H9 (cell line): Measurements from ENCODE around the gene UNC79. TPM values are rescaled to one million over a fixed set of nuclear protein-coding genes. Genes with fewer than 3 reads are reported as not detected.

Experiments
- DNase-seq: peaks from one replicate; pipeline ENCODE4 v3.0.0-alpha.2; 2017
- H2AFZ ChIP-seq: one replicate; pipeline ENCODE4 v1.6.1; 2013; ENCODE audit warnings: mild to moderate bottlenecking, low read length, control low read depth, moderate library complexity
- H2AK5ac ChIP-seq: 2 replicates; pipeline ENCODE4 v1.6.1; 2013; ENCODE audit warnings: low read length, control low read depth, mixed read lengths; ENCODE audit not compliant: insufficient read length
- H2BK120ac ChIP-seq: one replicate; pipeline ENCODE4 v1.6.1; 2013; ENCODE audit warnings: low read depth, mild to moderate bottlenecking, low read length, control low read depth, inconsistent platforms; ENCODE audit not compliant: poor library complexity, severe bottlenecking
- H2BK12ac ChIP-seq: 2 replicates; pipeline ENCODE4 v1.6.1; 2013; ENCODE audit warnings: low read length, control low read depth, mixed read lengths, low read depth; ENCODE audit not compliant: insufficient read length
- H2BK15ac ChIP-seq: 2 replicates; pipeline ENCODE4 v1.6.1; 2013; ENCODE audit warnings: low read depth, low read length, control low read depth
- H2BK20ac ChIP-seq: one replicate; pipeline ENCODE4 v1.6.1; 2013; ENCODE audit warnings: low read depth, mild to moderate bottlenecking, low read length, control low read depth, inconsistent platforms; ENCODE audit not compliant: poor library complexity, severe bottlenecking
- H2BK5ac ChIP-seq: 2 replicates; pipeline ENCODE4 v1.6.1; 2013; ENCODE audit warnings: low read length, control low read depth, mixed read lengths; ENCODE audit not compliant: insufficient read length
- H3K14ac ChIP-seq: 2 replicates; pipeline ENCODE4 v1.6.1; 2013; ENCODE audit warnings: low read length, control low read depth; ENCODE audit not compliant: insufficient read depth
- H3K18ac ChIP-seq: 2 replicates; pipeline ENCODE4 v1.6.1; 2013; ENCODE audit warnings: low read depth, mild to moderate bottlenecking, mixed read lengths, low read length, control low read depth; ENCODE audit not compliant: insufficient read length
- H3K23ac ChIP-seq: 2 replicates; pipeline ENCODE4 v1.6.1; 2013; ENCODE audit warnings: low read length, control low read depth, mixed read lengths, low read depth; ENCODE audit not compliant: insufficient read length
- H3K23me2 ChIP-seq: 2 replicates; pipeline ENCODE4 v1.6.1; 2013; ENCODE audit warnings: low read depth, mild to moderate bottlenecking, mixed read lengths, low read length, control low read depth; ENCODE audit not compliant: insufficient read length, poor library complexity, severe bottlenecking
- H3K27ac ChIP-seq: 2 replicates; pipeline ENCODE4 v1.5.1; 2013; ENCODE audit warnings: low read length, control low read depth, mixed read lengths, low read depth; ENCODE audit not compliant: insufficient read length
- H3K27me3 ChIP-seq: 2 replicates; pipeline ENCODE4 v1.6.1; 2013; ENCODE audit warnings: low read length, control low read depth, inconsistent platforms; ENCODE audit not compliant: insufficient read depth
- H3K4ac ChIP-seq: 2 replicates; pipeline ENCODE4 v1.6.1; 2013; ENCODE audit warnings: low read depth, mild to moderate bottlenecking, control low read depth, inconsistent platforms, low read length, moderate library complexity
- H3K4me1 ChIP-seq: 2 replicates; pipeline ENCODE4 v1.6.1; 2013; ENCODE audit warnings: low read length, control low read depth, inconsistent platforms; ENCODE audit not compliant: insufficient read depth
- H3K4me2 ChIP-seq: 2 replicates; pipeline ENCODE4 v1.6.1; 2013; ENCODE audit warnings: low read length, control low read depth, mixed read lengths; ENCODE audit not compliant: insufficient read length, insufficient read depth
- H3K56ac ChIP-seq: 2 replicates; pipeline ENCODE4 v1.6.1; 2013; ENCODE audit warnings: low read depth, mild to moderate bottlenecking, mixed read lengths, low read length, control low read depth; ENCODE audit not compliant: insufficient read length
- H3K79me1 ChIP-seq: 2 replicates; pipeline ENCODE4 v1.6.1; 2013; ENCODE audit warnings: low read depth, mild to moderate bottlenecking, moderate library complexity, low read length, control low read depth, inconsistent platforms; ENCODE audit not compliant: insufficient read depth, poor library complexity, severe bottlenecking
- H3K79me2 ChIP-seq: 2 replicates; pipeline ENCODE4 v1.6.1; 2013; ENCODE audit warnings: low read length, control low read depth, inconsistent platforms; ENCODE audit not compliant: insufficient read depth
- H3K9ac ChIP-seq: 2 replicates; pipeline ENCODE4 v1.6.1; 2013; ENCODE audit warnings: low read length, control low read depth, mixed read lengths; ENCODE audit not compliant: insufficient read length; ENCODE audit errors: extremely low read depth
- H3K9me3 ChIP-seq: one replicate; pipeline ENCODE4 v1.6.1; 2013; ENCODE audit warnings: low read depth, low read length, inconsistent platforms; ENCODE audit not compliant: control insufficient read depth
- H3T11ph ChIP-seq: one replicate; pipeline ENCODE4 v1.6.1; 2013; ENCODE audit warnings: mild to moderate bottlenecking, low read length, control low read depth, inconsistent platforms
- H4K20me1 ChIP-seq: one replicate; pipeline ENCODE4 v1.6.1; 2013; ENCODE audit not compliant: control insufficient read depth, insufficient read length, insufficient read depth
- H4K5ac ChIP-seq: 2 replicates; pipeline ENCODE4 v1.6.1; 2013; ENCODE audit warnings: low read depth, mild to moderate bottlenecking, mixed read lengths, low read length, control low read depth; ENCODE audit not compliant: insufficient read length
- H4K8ac ChIP-seq: replicated peaks from 2 replicates; pipeline ENCODE4 v1.6.1; 2013; ENCODE audit warnings: low read length, control low read depth, mixed read lengths, low read depth; ENCODE audit not compliant: insufficient read length
- H4K91ac ChIP-seq: 2 replicates; pipeline ENCODE4 v1.6.1; 2013; ENCODE audit warnings: low read depth, mild to moderate bottlenecking, moderate library complexity, mixed read lengths, low read length, control low read depth; ENCODE audit not compliant: insufficient read length
- H3K27ac Mint-ChIP-seq, 3 experiments: 2 replicates in 2 of 3; 3 replicates in 1 of 3; pipeline ENCODE4 v1.8.0; 2020 to 2021; ENCODE audit warnings: mixed read lengths in 3 of 3, mild to moderate bottlenecking in 1 of 3, moderate library complexity in 1 of 3
- H3K27me3 Mint-ChIP-seq: 2 replicates; pipeline ENCODE4 v1.8.0; 2021; ENCODE audit warnings: low read depth, mild to moderate bottlenecking, moderate library complexity, mixed read lengths
- H3K36me3 Mint-ChIP-seq, 3 experiments: 2 replicates in 2 of 3; 3 replicates in 1 of 3; pipeline ENCODE4 v1.8.0; 2020 to 2021; ENCODE audit warnings: low read depth in 3 of 3, mixed read lengths in 3 of 3; ENCODE audit not compliant: insufficient read depth in 1 of 3
- H3K4me1 Mint-ChIP-seq, 2 experiments: 2 replicates each; pipeline ENCODE4 v1.8.0; 2020; ENCODE audit warnings: mixed read lengths in 2 of 2
- H3K4me3 Mint-ChIP-seq, 2 experiments: 2 replicates in 1 of 2; 3 replicates in 1 of 2; pipeline ENCODE4 v1.8.0; 2020 to 2021; ENCODE audit warnings: mild to moderate bottlenecking in 2 of 2, mixed read lengths in 2 of 2, moderate library complexity in 1 of 2
- H3K9me3 Mint-ChIP-seq, 2 experiments: 2 replicates in 1 of 2; 3 replicates in 1 of 2; pipeline ENCODE4 v1.8.0; 2020; ENCODE audit warnings: mild to moderate bottlenecking in 2 of 2, mixed read lengths in 2 of 2, moderate library complexity in 1 of 2
- CTCF ChIP-seq: fragments of 200-600 bp; sonication (generic); conservative IDR thresholded peaks from 3 replicates; pipeline ENCODE4 v1.8.0; 2021; ENCODE audit warnings: antibody characterized with exemption, mild to moderate bottlenecking
- total RNA-seq: library from RNA; stranded (reverse); gene quantifications from 2 replicates; pipeline ENCODE4 v1.2.1, GENCODE V29; 2021

UNC79 gene
- total RNA-seq, 1 experiment from 2014 or later, result 3.0 TPM

- no peak overlapping the region for H3K56ac ChIP-seq
- no peak for DNase-seq
- no peak overlapping the region for H2BK20ac ChIP-seq
- no peaks in the 10 kb centered on the region for H3K27me3 ChIP-seq
- no peak overlapping the region for H3K14ac ChIP-seq
- no peaks in the 10 kb centered on the region for H3K9me3 ChIP-seq
- no peak overlapping the region for H2BK12ac ChIP-seq
- Mint-ChIP-seq H3K4me1 (no peaks in the 10 kb centered on the region), H3K4me3 (no peak overlapping the region), H3K9me3 (peaks cover 27 to 28% of the 10 kb centered on the region in 2 experiments), H3K27me3 (no peaks in the 10 kb centered on the region), H3K36me3 (peaks cover 25 to 37% (median 28%) of the 10 kb centered on the region in 3 experiments), H3K27ac (no peak overlapping the region)
- no peak overlapping the region for H3K4ac ChIP-seq
- H2BK5ac ChIP-seq, result no peak overlapping the region
- H3K4me1 ChIP-seq, result no peaks in the 10 kb centered on the region
- H3K79me1 ChIP-seq, result no peaks in the 10 kb centered on the region
- no peak overlapping the region for H4K8ac ChIP-seq
- no peak overlapping the region for H3K4me2 ChIP-seq
- H3K27ac ChIP-seq, result no peak overlapping the region
- no peak overlapping the region for H2BK15ac ChIP-seq
- no peak overlapping the region for H2BK120ac ChIP-seq
- no peak overlapping the region for H3K9ac ChIP-seq
- no peaks in the 10 kb centered on the region for H4K20me1 ChIP-seq
- H3K18ac ChIP-seq, result no peak overlapping the region
- no peak overlapping the region for H4K91ac ChIP-seq
- H3K79me2 ChIP-seq, result no peaks in the 10 kb centered on the region
- TF ChIP-seq CTCF, result no peak
- H3K23me2 ChIP-seq, result no peaks in the 10 kb centered on the region
- H2AFZ ChIP-seq, result no peak overlapping the region
- H3K23ac ChIP-seq, result no peak overlapping the region
- no peak overlapping the region for H4K5ac ChIP-seq
- H3T11ph ChIP-seq, result no peak overlapping the region
- no peak overlapping the region for H2AK5ac ChIP-seq
Observed at GRCh38 chr14:93663317-93663716, 232.6 kb downstream of the UNC79 start.
